ENCODE results near the gene TTC19. TPM values are rescaled to one million over a fixed set of nuclear protein-coding genes. Genes with fewer than 3 reads are reported as not detected.

TTC19 gene, protein sequence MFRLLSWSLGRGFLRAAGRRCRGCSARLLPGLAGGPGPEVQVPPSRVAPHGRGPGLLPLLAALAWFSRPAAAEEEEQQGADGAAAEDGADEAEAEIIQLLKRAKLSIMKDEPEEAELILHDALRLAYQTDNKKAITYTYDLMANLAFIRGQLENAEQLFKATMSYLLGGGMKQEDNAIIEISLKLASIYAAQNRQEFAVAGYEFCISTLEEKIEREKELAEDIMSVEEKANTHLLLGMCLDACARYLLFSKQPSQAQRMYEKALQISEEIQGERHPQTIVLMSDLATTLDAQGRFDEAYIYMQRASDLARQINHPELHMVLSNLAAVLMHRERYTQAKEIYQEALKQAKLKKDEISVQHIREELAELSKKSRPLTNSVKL
- 100 to 1,000 TPM in 2 of 3 donors, 10 to 100 TPM in 1; 46.4 to 111 (median 105) TPM for total RNA-seq

GRCh38 chr17:15999141-15999973, at the start of gene TTC19, which contains the start of gene ZSWIM7:
TSS of gene TTC19 (plus strand) at chr17:15999824. CDS start at chr17:15999849, 25 bp downstream.
TSS of gene ZSWIM7 (minus strand) at chr17:15999704. CDS start at chr17:15999594, 110 bp downstream.
- Histone ChIP-seq H3K27ac (peak within 1 kb of the TSS; percentile 95 to 96), H3K9me3 (no peaks in the 10 kb centered on the region), H3K36me3 (no peaks in the 10 kb centered on the region), H3K4me1 (peaks cover 0 to 8% of the 10 kb centered on the region in 2 donors), H3K4me3 (peak within 1 kb of the TSS; percentile 70 to 94 (median 81)), H3K27me3 (no peaks in the 10 kb centered on the region)
- intact Hi-C loops (cut with DNase I; ENCODE audit: low total_unique reads): no loop called here
- peak; percentile 95 to 98 (median 97) for TF ChIP-seq POLR2AphosphoS5 (IDR thresholded peaks at IDR 0.05)
- TF ChIP-seq POLR2A (IDR thresholded peaks at IDR 0.05): peak; percentile 80
- peak in 2 of 3 donors; percentile 7 to 15 for TF ChIP-seq CTCF (IDR thresholded peaks at IDR 0.05)
- DNase-seq (ENCODE audit: low spot score in 2 of 2): peak; percentile 96 to 97

GRCh38 chr17:15951368-15952047, 48.1 kb upstream of the TTC19 start:
- TF ChIP-seq POLR2AphosphoS5 (IDR thresholded peaks at IDR 0.05) (no peak), CTCF (IDR thresholded peaks at IDR 0.05) (no peak), POLR2A (IDR thresholded peaks at IDR 0.05) (no peak)

DNA sequence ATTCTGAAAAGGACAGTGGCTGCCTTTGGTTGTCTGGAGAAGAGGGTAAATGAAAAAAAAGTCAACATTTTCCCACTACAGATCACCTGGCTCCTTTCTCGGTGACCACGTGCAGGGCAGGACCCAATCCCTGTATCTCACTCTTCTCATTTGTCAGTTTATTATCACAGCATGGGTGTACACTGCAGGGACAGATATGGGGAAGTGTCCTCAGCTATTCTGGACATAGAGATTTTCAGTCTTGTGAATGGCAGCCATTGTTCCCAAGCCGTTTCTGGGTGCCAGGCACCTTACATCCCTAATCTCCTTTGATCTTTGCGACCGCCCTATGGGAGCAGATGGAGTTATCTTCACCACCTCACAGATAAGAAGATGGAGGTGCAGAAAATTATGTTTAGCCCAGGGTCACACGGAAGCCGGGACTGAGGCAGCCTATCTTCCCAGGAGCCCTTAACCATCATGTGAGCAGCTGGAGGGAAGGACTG, 47.5 kb upstream of the TTC19 start:
- H3K9me3 ChIP-seq: no peaks in the 10 kb centered on the region
- TF ChIP-seq POLR2AphosphoS5 (IDR thresholded peaks at IDR 0.05) (no peak), POLR2A (IDR thresholded peaks at IDR 0.05) (no peak), CTCF (IDR thresholded peaks at IDR 0.05) (no peak)
- intact Hi-C loops (cut with DNase I; ENCODE audit: low total_unique reads): no loop called here
- H3K36me3 ChIP-seq: no peaks in the 10 kb centered on the region
- DNase-seq (ENCODE audit: low spot score in 2 of 2): no peak
- H3K4me3 ChIP-seq: no peak overlapping the region
- no peaks in the 10 kb centered on the region for H3K4me1 ChIP-seq
- H3K27me3 ChIP-seq: no peaks in the 10 kb centered on the region
- no peak overlapping the region for H3K27ac ChIP-seq

More at GRCh38 chr17:15951368-15952047, 48.1 kb upstream of the TTC19 start:
- Histone ChIP-seq H3K9me3 (no peaks in the 10 kb centered on the region), H3K36me3 (no peaks in the 10 kb centered on the region), H3K27ac (no peak overlapping the region), H3K4me3 (no peak overlapping the region), H3K4me1 (no peaks in the 10 kb centered on the region), H3K27me3 (no peaks in the 10 kb centered on the region)
- intact Hi-C loops (cut with DNase I; ENCODE audit: low total_unique reads): no loop called here
- DNase-seq (ENCODE audit: low spot score in 2 of 2): no peak

DNA sequence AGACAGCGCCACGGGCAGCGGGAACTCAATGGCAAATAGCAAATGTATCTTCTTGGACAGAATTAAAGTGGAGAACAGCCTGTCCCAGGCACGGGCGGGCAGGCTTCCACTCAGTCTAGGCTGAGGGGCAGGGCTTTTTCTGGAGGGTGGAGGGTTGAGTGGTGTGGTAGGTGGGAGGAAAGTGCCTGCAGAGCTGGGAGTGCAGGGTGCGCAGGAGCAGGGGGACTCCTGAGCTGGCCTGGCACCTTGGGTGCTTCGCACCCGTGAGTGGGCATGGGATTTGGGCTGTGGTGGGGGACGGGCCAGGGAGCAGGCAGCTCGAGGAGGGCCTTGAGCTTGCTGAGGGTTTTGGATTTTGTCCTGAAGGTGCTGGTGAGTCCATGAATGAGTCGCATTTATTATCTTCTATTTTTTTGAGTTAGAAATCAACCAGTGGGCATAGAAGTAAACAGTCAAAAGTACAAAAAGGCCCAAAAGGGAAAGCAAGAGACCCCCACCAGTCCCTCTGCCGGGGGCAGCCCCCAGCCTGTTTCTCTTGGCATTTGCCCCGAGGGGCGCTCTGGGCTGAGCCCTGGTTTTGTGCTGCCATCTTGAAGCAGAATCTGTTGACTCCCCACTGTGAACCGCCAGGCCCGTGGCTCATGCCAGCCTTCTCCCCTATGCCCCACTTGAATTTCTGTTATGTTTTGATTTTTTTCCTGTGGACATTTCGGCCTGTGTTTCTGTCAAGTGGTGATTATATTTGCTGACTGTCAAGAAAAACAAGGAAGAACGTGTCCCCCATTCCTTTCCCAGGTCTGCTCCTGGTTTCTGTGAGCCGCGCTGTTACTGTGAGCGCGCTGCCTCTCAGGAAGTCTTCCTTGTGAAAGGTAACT, 46.5 kb upstream of the TTC19 start:
- intact Hi-C loops (cut with DNase I; ENCODE audit: low total_unique reads): no loop called here
- TF ChIP-seq CTCF (IDR thresholded peaks at IDR 0.05) (no peak), POLR2AphosphoS5 (IDR thresholded peaks at IDR 0.05) (no peak), POLR2A (IDR thresholded peaks at IDR 0.05) (no peak)
- no peaks in the 10 kb centered on the region for H3K4me1 ChIP-seq
- no peaks in the 10 kb centered on the region for H3K36me3 ChIP-seq
- DNase-seq (ENCODE audit: low spot score in 2 of 2): no peak
- H3K27ac ChIP-seq: no peak overlapping the region
- no peaks in the 10 kb centered on the region for H3K9me3 ChIP-seq
- H3K27me3 ChIP-seq: no peaks in the 10 kb centered on the region
- no peak overlapping the region for H3K4me3 ChIP-seq

All from breast epithelium (tissue), 4 donors.